Skeletal muscle satellite cell (primary cell): Measurements from ENCODE around the gene RSPRY1.

Experiments used
- H3K27me3 ChIP-seq: 2 replicates; pipeline ENCODE4 v1.7.0; 2013; ENCODE audit warnings: low read length; ENCODE audit not compliant: control insufficient read depth, insufficient read depth
- H3K36me3 ChIP-seq: 2 replicates; pipeline ENCODE4 v1.7.0; 2013; ENCODE audit warnings: mild to moderate bottlenecking, control low read depth, low read length; ENCODE audit not compliant: insufficient read depth
- H3K4me1 ChIP-seq: 2 replicates; pipeline ENCODE4 v1.7.0; 2013; ENCODE audit warnings: low read length; ENCODE audit not compliant: control insufficient read depth, insufficient read depth
- H3K4me2 ChIP-seq: 2 replicates; pipeline ENCODE4 v1.7.0; 2013; ENCODE audit warnings: mild to moderate bottlenecking, low read length
- H3K4me3 ChIP-seq: 2 replicates; pipeline ENCODE4 v1.7.0; 2013; ENCODE audit warnings: low read length
- H3K9ac ChIP-seq: 2 replicates; pipeline ENCODE4 v1.7.0; 2013; ENCODE audit warnings: mild to moderate bottlenecking, low read depth, low read length, moderate library complexity
- H3K9me3 ChIP-seq: replicated peaks from 2 replicates; pipeline ENCODE4 v1.7.0; 2013; ENCODE audit warnings: mild to moderate bottlenecking, control low read depth, low read length

The RSPRY1 gene

GRCh38 chr16:57146040-57146647, 40.0 kb upstream of the RSPRY1 start:
- H3K4me3 ChIP-seq, result no peak overlapping the region
- no peak overlapping the region for H3K9ac ChIP-seq
- H3K4me1 ChIP-seq, result peaks cover 20% of the 10 kb centered on the region
- H3K27me3 ChIP-seq, result no peaks in the 10 kb centered on the region
- no peaks in the 10 kb centered on the region for H3K9me3 ChIP-seq
- H3K4me2 ChIP-seq, result no peak overlapping the region
- no peaks in the 10 kb centered on the region for H3K36me3 ChIP-seq

DNA sequence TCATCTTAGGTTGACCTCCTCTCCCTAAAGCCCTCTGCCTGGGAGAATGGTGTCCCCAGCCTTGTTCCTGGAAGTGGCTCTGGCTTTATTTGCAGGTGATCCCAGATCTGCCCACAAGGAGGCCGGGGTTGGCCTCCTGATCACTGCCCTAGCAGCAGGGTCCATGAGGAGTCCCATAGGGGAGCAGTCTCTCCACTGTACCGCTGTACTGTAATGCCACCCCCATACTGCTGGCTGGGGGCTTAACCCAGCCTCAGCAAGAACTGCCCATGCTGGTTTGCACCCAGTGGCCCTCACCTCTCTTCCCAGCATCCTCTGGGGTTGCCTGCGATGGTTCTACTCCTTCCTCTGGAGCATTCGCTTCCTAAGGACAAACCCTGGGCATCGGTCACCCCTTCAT, 39.4 kb upstream of the RSPRY1 start:
- H3K4me3 ChIP-seq, result no peak overlapping the region

DNA sequence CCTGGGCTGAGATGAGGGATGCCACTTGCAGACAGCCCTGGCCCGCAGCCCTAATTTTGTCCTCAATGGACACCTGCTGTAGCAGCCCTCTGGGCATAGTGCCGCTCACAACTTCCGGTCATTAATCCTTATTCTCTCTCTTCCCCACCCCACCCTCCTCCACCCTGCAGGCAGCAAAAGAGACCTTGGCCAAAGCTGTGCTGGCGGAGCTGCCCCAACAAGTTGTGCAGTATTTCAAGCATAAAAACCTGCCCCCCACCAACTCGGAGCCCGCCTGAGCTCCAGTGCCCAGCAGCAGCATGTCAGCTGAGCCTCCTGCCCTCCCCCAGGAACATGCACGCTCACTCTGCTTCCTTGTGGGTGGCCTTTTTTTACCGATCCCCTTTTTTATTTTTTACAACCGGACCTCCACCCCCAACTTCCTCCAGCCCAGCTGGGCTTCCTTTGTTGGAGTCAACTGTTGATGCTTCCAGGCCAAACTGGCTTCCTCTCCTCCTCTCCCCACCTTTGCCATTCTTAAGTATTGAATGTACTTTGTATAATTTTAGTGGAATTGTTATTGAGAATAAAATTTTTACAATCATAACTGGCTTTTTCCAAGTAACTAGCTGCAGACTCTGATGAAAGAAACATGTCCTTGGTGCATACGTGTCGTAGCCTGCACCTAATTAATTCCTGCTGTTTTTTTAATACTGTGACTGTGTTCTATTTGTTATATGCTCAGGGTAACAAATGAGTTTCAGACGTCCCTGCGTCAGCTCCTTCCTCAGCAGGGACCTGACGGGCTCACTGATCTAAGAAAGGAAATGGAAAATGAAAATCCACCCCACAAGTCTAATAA, 38.5 kb upstream of the RSPRY1 start:
- Histone ChIP-seq H3K9ac (no peak overlapping the region), H3K9me3 (no peaks in the 10 kb centered on the region), H3K4me3 (no peak overlapping the region), H3K4me1 (peaks cover 17% of the 10 kb centered on the region), H3K4me2 (peak overlapping the region; percentile 3), H3K27me3 (no peaks in the 10 kb centered on the region), H3K36me3 (peaks cover 8% of the 10 kb centered on the region)

More for the DNA sequence above, 39.4 kb upstream of the RSPRY1 start:
- no peaks in the 10 kb centered on the region for H3K36me3 ChIP-seq
- no peaks in the 10 kb centered on the region for H3K9me3 ChIP-seq
- H3K4me1 ChIP-seq, result peaks cover 22% of the 10 kb centered on the region
- no peaks in the 10 kb centered on the region for H3K27me3 ChIP-seq
- H3K9ac ChIP-seq, result no peak overlapping the region
- H3K4me2 ChIP-seq, result no peak overlapping the region

DNA sequence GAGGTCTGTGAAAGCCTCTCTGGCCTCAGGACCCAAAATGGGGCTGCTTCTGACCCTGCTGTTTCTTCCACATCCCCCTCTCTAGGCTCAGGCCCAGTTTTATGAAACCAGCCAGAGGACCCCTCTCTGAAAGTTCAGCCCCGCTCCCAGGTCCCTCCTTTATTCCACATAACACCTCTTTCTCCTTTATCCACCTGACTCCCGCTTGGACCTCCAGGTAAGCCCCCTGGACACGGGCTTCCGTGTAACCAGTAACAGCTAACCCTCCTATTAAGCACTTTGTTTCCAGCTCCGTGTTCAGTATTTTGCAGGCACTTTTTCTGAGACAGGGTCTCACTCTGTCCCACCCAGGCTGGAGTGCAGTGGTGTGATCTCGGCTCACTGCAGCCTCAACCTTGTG, 37.6 kb upstream of the RSPRY1 start:
- Histone ChIP-seq H3K4me2 (no peak overlapping the region), H3K9ac (no peak overlapping the region), H3K36me3 (peaks cover 12% of the 10 kb centered on the region), H3K9me3 (no peaks in the 10 kb centered on the region), H3K4me3 (no peak overlapping the region), H3K27me3 (no peaks in the 10 kb centered on the region), H3K4me1 (peaks cover 17% of the 10 kb centered on the region)

GRCh38 chr16:57149391-57149790, 36.7 kb upstream of the RSPRY1 start:
- no peak overlapping the region for H3K4me3 ChIP-seq
- H3K4me1 ChIP-seq, result peaks cover 17% of the 10 kb centered on the region
- no peak overlapping the region for H3K4me2 ChIP-seq
- H3K36me3 ChIP-seq, result peaks cover 21% of the 10 kb centered on the region
- no peaks in the 10 kb centered on the region for H3K9me3 ChIP-seq
- no peaks in the 10 kb centered on the region for H3K27me3 ChIP-seq
- H3K9ac ChIP-seq, result no peak overlapping the region

DNA sequence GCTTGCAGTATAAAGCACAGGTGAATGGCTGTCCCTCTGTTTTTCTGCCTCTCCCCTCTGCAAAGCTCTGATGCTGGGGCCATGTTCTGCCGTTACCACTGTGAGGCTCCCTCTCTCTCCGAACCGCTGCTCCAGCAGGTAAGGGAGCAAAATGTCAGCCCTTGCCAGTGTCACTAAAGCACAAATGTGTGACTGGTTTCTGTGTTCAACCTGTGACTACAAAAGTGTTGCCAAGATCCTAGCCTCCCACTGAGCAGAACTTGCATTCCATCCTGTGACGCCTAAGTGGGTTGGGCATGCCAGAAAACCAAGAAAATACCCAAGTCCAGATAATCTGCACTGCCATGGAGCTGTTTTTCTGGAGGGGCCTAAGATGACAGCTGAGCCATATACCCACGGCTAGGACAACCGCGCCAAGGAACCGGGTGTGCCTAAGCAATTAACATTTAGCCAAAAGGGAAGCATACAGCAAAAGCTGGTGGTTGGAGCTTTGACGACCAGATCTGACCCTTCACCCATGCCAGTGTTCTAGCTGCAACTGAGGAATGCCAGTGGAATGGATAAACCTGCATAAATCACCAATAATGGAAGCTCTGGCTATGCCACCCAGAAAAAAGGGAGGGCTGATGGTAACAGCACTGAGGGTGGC, 35.3 kb upstream of the RSPRY1 start:
- H3K4me1 ChIP-seq, result peaks cover 17% of the 10 kb centered on the region
- no peak overlapping the region for H3K4me3 ChIP-seq
- peaks cover 25% of the 10 kb centered on the region for H3K36me3 ChIP-seq

GRCh38 chr16:57151369-57151768, 34.8 kb upstream of the RSPRY1 start:
- Histone ChIP-seq H3K4me2 (no peak overlapping the region), H3K4me1 (peaks cover 17% of the 10 kb centered on the region), H3K36me3 (peaks cover 29% of the 10 kb centered on the region), H3K9me3 (no peaks in the 10 kb centered on the region), H3K9ac (no peak overlapping the region), H3K27me3 (no peaks in the 10 kb centered on the region), H3K4me3 (no peak overlapping the region)

More for the DNA sequence above, 35.3 kb upstream of the RSPRY1 start:
- no peak overlapping the region for H3K4me2 ChIP-seq
- H3K27me3 ChIP-seq, result no peaks in the 10 kb centered on the region
- H3K9ac ChIP-seq, result no peak overlapping the region
- H3K9me3 ChIP-seq, result no peaks in the 10 kb centered on the region

GRCh38 chr16:57152096-57153093, 33.7 kb upstream of the RSPRY1 start:
- H3K4me3 ChIP-seq, result no peak overlapping the region
- no peaks in the 10 kb centered on the region for H3K9me3 ChIP-seq
- H3K9ac ChIP-seq, result no peak overlapping the region
- peaks cover 33% of the 10 kb centered on the region for H3K36me3 ChIP-seq
- peaks cover 14% of the 10 kb centered on the region for H3K4me1 ChIP-seq
- no peak overlapping the region for H3K4me2 ChIP-seq
- no peaks in the 10 kb centered on the region for H3K27me3 ChIP-seq

DNA sequence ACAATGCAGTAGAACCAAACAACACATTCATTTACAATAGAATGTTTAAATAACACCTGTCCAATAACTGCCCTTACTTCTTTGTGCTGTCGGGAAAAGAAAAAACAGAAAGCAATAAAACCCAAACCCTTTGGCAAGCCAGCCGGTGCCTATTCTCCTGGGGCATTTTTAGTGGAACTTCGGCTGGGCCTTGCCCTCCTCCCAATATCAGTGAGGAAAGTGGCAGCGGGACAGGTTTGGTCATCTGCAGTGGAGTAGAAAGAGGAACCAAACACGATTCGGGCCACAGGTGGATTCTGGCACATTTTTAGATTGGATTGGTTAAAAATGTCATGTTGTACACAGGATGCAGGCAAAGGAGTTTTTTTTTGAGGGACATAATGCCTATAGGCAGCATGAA, 32.3 kb upstream of the RSPRY1 start:
- Histone ChIP-seq H3K9me3 (no peaks in the 10 kb centered on the region), H3K4me3 (no peak overlapping the region), H3K9ac (no peak overlapping the region), H3K36me3 (peaks cover 41% of the 10 kb centered on the region), H3K27me3 (no peaks in the 10 kb centered on the region), H3K4me1 (peaks cover 6% of the 10 kb centered on the region), H3K4me2 (no peak overlapping the region)

GRCh38 chr16:57155702-57156350, 30.3 kb upstream of the RSPRY1 start:
- no peak overlapping the region for H3K4me3 ChIP-seq
- H3K36me3 ChIP-seq, result peaks cover 55% of the 10 kb centered on the region
- H3K4me1 ChIP-seq, result peaks cover 6% of the 10 kb centered on the region

More at GRCh38 chr16:57155702-57156350, 30.3 kb upstream of the RSPRY1 start:
- H3K9me3 ChIP-seq, result no peaks in the 10 kb centered on the region
- no peak overlapping the region for H3K4me2 ChIP-seq
- no peaks in the 10 kb centered on the region for H3K27me3 ChIP-seq
- H3K9ac ChIP-seq, result no peak overlapping the region
